Dermis blood vessel endothelial cell (primary cell): ENCODE data around the gene MRPL36. TPM values are rescaled to one million over a fixed set of nuclear protein-coding genes. Genes with fewer than 3 reads are reported as not detected.

Experiments
- DNase-seq: peaks from one replicate; pipeline ENCODE4 v3.0.0; 2010
- total RNA-seq: library from RNA; depleted of rRNA; stranded (reverse); fragments of >200 nt; gene quantifications from 2 replicates; pipeline ENCODE4 v1.2.3, GENCODE V29; 2014

The MRPL36 gene
- total RNA-seq, 1 donor from 2014 or later, result 32.2 TPM

- DNase-seq, result no peak
These were observed 4.1 kb downstream of the MRPL36 start for GRCh38 chr5:1795506-1795905.

GRCh38 chr5:1794901-1795290 is 4.7 kb downstream of the MRPL36 start:
- DNase-seq, result no peak

- peak; percentile 36 for DNase-seq
These were observed 5.4 kb downstream of the MRPL36 start for GRCh38 chr5:1793966-1794900.

GRCh38 chr5:1793301-1793740 is 6.3 kb downstream of the MRPL36 start:
- DNase-seq, result peak; percentile 66

- peak; percentile 85 for DNase-seq
These were observed 6.8 kb downstream of the MRPL36 start for GRCh38 chr5:1792842-1793266.

- no peak for DNase-seq
These were observed 8.5 kb downstream of the MRPL36 start for GRCh38 chr5:1791176-1791575.

- DNase-seq, result peak; percentile 80
These were observed 9.7 kb downstream of the MRPL36 start for GRCh38 chr5:1789834-1790471.

GRCh38 chr5:1789438-1789833 is 10.2 kb downstream of the MRPL36 start:
- peak; percentile 54 for DNase-seq

GRCh38 chr5:1788828-1789227 is 10.8 kb downstream of the MRPL36 start:
- no peak for DNase-seq

- DNase-seq, result no peak
These were observed 11.4 kb downstream of the MRPL36 start for GRCh38 chr5:1788200-1788599.

GRCh38 chr5:1787472-1788047 is 12.1 kb downstream of the MRPL36 start:
- no peak for DNase-seq

GRCh38 chr5:1786621-1787471 is 12.8 kb downstream of the MRPL36 start:
- no peak for DNase-seq

- no peak for DNase-seq
These were observed 13.7 kb downstream of the MRPL36 start for GRCh38 chr5:1785984-1786383.

- no peak for DNase-seq
These were observed 14.6 kb downstream of the MRPL36 start for GRCh38 chr5:1785062-1785461.

GRCh38 chr5:1784197-1785050 is 15.2 kb downstream of the MRPL36 start:
- no peak for DNase-seq

GRCh38 chr5:1783216-1783554 is 16.5 kb downstream of the MRPL36 start:
- DNase-seq, result no peak

GRCh38 chr5:1782385-1783215 is 17.0 kb downstream of the MRPL36 start:
- DNase-seq, result no peak

- no peak for DNase-seq
These were observed 17.8 kb downstream of the MRPL36 start for GRCh38 chr5:1781726-1782384.

GRCh38 chr5:1781107-1781506 is 18.5 kb downstream of the MRPL36 start:
- no peak for DNase-seq

GRCh38 chr5:1780614-1780930 is 19.1 kb downstream of the MRPL36 start:
- DNase-seq, result no peak
